Fibroblast of skin of abdomen (primary cell): Measurements from ENCODE around the gene COMMD7. TPM values are rescaled to one million over a fixed set of nuclear protein-coding genes. Genes with fewer than 3 reads are reported as not detected.
A peak's percentile ranks its signal among the peaks of the same experiment; 100 is the strongest.

Experiments used
- DNase-seq: peaks from one replicate; pipeline ENCODE4 v3.0.0-alpha.2; 2013
- polyA plus RNA-seq, 2 experiments: library from polyadenylated mRNA; unstranded; fragments of 120-200 nt; gene quantifications; one replicate each; pipeline ENCODE4 v1.2.1, GENCODE V29; 2013; ENCODE audit not compliant: insufficient read length in 2 of 2

COMMD7 gene
- 68.8 TPM for polyA plus RNA-seq (2013, experiment 1 of 2; ENCODE audit: insufficient read length)
- 67.4 TPM for polyA plus RNA-seq (2013, experiment 2 of 2; ENCODE audit: insufficient read length)

- DNase-seq, result peak; percentile 53
Observed at GRCh38 chr20:32743237-32744112, at the start of gene COMMD7. TSS of gene COMMD7 (minus strand) at chr20:32743467. CDS start at chr20:32743391, 76 bp downstream.

- no peak for DNase-seq
Observed at GRCh38 chr20:32792731-32793458, 49.6 kb upstream of the COMMD7 start.

GRCh38 chr20:32792316-32792715 lies 49.0 kb upstream of the COMMD7 start:
- DNase-seq, result peak; percentile 41

DNA sequence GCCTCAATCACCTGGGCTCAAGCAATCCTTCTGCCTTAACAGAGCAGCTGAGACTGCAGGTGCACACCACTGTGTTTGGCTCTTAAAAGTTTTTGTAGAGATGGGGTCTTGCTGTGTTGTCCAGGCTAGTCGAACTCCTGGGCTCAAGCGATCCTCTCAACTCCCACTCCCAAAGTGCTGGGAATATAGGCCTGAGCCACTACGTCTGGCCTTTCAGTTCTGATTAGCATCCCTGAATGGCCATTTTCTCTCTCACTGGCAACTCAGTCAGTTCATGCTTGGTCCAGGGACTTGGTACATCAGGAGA lies 47.4 kb upstream of the COMMD7 start:
- no peak for DNase-seq

GRCh38 chr20:32789896-32790750 lies 46.9 kb upstream of the COMMD7 start:
- peak; percentile 59 for DNase-seq

GRCh38 chr20:32787168-32787567 lies 43.9 kb upstream of the COMMD7 start:
- DNase-seq, result no peak

DNA sequence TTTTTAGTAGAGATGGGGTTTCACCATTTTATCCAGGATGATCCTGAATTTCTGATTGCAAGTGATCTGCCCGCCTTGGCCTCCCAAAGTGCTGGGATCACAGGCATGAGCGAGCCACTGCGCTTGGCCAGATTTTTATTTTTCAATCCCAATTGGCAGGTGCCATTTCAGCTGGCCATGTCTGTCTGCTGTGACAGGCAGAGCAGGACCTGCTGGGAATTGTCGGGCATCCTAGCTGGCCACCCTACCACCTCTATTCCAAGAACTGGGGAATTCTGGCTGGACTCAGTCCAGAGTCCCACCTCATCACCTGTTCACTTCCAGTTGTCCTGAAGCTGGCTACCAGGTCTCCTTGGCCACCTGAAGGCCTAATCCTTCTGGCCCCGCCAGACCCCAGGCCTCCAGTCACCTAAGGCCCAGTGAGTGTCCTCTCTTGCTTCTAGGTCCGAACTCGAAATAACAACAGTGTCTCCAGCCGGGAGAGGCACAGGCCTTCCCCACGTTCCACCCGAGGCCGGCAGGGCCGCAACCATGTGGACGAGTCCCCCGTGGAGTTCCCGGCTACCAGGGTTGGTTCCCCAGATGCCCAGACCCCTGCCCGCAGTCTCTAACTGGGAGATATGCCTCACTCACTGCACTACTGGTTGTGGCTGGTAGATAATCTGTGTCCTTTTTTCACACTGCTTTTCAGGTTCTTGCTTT lies 42.9 kb upstream of the COMMD7 start:
- DNase-seq, result no peak

DNA sequence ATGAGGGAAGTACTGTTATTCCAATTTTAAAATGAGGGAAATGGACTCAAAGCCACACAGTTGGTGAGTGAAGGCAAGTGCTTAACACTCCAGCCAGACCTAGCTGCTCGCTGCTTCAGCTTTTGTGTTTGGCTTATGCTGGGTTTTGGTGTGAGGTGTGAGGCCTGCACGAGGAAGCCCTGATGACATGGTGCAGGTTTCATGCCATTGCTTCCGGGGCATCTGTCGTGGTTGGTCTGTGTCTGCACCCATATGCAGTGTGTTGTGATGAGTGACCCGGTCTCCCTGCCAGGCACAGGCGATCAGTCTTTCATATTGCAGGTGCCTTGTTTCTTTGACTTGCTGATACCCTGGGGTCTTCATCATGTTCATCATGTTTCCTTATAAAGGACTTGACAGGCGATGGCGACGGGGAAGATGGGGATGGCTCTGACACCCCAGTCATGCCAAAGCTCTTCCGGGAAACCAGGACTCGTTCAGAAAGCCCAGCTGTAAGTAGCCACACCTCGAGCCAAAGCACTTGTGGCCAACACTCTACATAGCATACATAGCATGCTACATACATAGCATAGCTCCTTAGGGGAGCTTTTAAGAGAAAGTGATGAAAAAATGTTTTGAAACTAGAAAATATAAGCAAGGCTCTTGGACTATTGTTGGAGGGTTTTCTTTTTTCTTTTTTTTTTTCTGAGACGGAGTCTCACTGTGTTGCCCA lies 41.3 kb upstream of the COMMD7 start:
- DNase-seq, result peak; percentile 11

DNA sequence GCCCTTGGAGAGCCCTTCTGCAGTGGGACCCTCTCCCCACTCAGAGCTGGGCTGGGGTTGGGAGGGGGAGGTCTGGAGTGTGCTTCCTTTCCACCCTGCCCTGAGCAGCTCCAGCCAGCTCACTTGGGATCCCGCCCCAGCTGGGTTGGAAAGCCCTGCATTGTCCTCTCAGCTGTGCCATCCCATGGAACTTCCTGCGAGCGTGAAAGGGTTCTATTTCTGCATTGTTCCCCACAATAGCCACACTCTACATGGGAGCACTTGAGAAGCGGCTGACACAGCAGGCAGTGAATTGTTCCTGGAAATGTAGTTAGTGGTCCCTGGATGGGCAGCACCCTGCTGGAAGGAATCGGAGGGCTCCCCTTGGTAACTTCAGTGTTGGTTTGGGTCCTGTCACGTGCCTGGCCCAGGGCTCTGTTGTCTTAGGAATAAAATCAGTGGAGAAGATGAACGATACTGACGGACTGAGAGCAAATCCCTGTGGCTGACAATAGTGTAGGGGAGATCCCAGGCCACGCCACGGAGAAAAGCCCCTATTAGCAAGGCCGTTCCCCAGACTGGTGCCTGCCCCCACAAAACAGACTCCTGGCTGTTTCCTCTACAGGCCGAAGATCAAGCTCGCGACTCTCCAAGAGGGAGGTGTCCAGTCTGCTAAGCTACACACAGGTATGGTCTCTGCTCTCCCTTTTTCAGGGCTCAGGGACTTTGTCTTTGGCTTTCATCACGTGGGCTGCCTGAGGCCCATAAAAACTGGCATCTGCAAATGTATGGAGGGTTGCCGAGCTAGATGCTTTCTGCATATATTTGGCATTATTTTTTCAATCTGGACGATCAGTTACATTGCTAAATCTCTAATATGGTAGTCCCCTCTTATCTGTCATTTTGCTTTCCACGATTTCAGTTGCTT lies 37.7 kb upstream of the COMMD7 start:
- no peak for DNase-seq

DNA sequence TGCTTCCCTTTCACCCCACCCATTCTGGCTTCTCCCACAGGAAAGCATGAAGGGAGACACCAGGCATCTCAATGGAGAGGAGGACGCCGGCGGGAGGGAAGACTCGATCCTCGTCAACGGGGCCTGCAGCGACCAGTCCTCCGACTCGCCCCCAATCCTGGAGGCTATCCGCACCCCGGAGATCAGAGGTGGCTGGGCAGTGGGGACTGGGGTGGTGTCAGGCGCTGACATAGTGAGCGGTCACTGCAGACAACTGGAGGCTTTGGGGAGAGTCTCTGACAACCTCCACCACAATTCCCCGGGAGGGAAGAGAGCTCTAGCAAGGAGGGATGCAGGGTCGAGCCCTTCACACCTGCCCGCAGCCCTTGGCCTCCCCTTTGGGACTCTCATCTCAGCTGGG lies 37.0 kb upstream of the COMMD7 start:
- DNase-seq, result no peak

- no peak for DNase-seq
Observed at GRCh38 chr20:32779500-32780211, 36.4 kb upstream of the COMMD7 start.

DNA sequence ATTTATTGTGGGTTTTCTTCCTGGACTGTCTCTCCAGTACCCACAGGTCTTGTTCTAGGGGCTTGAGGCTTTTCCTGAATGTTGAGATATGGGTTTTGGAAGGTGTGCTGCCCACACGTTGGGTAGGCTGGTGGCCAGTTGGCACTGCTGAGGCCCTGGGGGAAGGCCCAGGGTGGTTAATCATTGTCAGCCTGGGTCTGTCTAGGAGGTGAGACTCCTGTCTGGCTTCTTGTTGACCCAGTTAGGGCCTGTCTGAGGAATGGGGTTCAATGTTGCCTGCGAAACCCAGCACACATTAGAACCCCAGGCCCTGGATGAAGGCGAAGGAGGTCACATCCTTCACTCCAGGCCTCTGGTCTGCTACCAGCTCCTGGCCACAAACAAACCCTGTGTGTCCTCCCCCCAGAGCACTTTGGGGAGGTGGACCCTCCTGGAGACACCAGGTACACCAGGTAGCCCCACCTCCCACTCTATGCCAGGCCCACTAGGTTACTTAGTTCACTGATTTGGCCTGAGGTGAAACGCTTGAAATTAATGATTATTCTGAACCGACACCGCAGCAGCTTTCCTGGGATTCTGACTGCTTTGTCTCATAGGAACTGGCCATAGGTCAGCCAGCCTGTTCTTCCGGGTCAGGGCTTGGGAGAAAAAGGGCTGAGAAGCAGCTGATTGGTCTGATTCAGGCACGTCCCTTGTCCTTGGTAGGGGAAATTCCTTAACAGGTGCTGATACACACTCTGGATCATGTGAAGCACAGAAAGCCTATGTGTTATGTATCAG lies 34.1 kb upstream of the COMMD7 start:
- DNase-seq, result no peak

GRCh38 chr20:32775336-32775991 lies 32.2 kb upstream of the COMMD7 start:
- no peak for DNase-seq

- DNase-seq, result no peak
Observed at GRCh38 chr20:32773855-32774254, 30.6 kb upstream of the COMMD7 start.

GRCh38 chr20:32773223-32773622 lies 30.0 kb upstream of the COMMD7 start:
- no peak for DNase-seq

DNA sequence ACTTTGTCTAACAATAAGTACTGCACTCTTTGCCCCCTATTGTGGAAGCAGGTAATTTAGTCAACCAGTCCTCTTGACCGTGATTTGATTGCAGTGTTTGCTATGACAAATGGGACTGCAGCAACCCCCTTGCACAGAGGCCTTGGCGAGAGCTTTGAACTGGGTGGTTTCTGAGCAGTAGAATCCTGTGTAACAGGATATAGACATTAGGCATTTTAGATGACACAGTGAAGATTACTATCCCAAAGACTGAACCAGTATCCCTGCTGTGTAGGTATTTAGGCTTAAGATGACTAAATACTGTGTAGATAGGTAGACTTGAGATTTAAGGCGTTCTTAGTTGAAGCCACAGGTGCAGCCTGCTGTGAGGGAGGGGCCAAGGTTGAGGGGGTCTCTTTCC lies 28.8 kb upstream of the COMMD7 start:
- no peak for DNase-seq

- no peak for DNase-seq
Observed at GRCh38 chr20:32767418-32768198, 24.3 kb upstream of the COMMD7 start.
